Stimulated activated CD8-positive, alpha-beta memory T cell treated with anti-CD3 and anti-CD28 coated beads, Interleukin-7, amount 100 ng/mL, for 24 hours (primary cell): Measurements from ENCODE around the gene LAMA1.

Experiments used
- DNase-seq: peaks from one replicate; pipeline ENCODE4 v3.0.0-alpha.2; 2020; ENCODE audit warnings: low read depth

LAMA1 gene

DNA sequence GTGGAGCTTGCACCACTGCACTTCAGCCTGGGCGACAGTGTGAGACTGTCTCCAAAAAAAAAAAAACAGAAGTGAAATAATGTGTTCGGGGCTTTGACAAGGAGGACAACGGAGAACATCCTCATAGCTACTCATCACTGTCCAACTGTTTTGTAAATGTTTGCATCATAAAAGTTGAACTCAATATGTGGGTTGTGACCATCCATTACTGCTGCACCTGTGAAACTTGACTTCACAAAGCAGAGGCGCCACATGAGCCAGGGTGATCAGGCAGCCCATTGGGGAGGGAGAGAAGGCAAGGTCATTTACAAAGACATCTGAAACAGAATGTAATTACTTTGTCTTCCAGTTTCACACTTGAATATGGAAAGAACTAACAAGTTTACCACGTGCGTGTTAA, 61.6 kb downstream of the LAMA1 start:
- no peak for DNase-seq

DNA sequence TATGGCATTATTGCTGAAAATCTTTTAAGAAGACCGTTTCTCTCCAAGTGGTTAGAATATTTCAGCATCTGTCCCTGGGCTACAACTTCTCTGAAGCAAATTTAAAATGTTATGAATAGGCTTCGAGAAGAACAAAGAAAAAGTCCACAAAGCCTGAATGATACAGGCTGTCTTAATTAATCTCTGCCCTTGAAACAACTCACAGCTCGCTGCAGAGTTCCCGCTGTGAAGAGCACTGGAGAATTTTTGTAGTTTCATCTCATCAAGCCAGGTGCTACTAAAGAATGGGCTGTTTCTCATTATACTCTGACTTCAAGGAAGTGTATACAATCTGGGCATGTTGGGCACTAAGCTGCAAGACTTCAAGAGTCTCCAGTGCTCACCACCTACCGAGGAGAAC, 67.6 kb downstream of the LAMA1 start:
- DNase-seq = no peak

DNA sequence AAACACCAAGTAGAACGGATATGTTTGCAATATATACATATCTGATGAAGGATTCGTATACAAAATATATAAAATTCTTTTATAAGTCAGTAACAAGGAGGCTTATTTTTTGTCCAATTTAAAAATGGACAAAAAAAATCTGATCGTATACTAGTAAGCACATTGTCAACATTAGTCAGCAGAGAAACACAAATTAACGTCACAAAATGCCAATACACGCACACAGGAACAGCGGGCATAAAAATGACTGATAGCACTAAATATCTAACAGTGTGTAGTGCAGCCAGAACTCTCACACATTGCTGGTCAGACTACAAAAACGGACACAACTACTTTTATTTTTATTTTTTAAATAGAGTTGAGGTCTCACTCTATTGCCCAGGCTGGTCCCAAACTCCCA, 69.5 kb downstream of the LAMA1 start:
- DNase-seq = no peak

DNA sequence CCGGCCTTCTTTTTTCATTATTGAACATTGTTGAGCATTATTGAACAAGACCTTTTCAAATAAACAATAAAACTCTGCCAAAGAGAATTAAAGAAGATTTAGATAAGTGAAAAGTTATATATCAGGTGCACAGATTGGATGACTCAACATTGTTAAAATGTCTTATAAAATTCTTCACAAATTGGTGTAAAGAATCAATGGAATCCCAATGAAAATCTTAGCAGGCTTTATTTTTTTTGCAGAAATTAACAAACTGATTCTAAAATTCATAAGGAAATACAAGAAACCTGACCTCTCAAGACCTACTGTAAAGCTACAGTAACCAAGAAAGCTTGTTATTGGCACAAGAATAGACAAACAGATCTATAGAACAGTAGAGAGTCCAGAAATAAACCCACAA, 70.3 kb downstream of the LAMA1 start:
- no peak for DNase-seq

DNA sequence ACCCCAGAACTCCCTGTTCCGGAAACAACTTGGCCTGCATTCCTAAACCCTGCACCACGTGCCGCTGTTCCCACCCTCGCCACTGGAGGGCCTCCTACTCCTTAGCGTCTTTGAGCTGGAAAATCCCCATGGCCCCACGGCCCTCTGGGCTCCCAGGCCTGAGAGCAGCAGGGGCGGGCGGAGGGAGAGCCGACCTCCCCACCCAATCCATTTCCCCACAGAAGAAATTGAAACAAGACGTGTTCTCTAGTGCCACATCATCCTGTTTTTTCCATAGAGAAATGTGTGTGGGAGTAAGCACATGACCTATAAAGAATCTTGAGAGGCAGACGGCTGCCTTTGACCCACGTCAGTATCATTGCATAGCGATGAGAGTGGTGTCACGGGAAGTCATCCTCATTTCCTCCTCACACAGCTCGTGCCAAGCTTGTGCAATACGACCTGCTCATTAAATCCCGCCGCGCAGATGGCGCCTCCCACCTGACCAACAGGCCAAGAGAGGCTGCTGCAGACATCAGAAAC, 79.2 kb downstream of the LAMA1 start:
- DNase-seq = no peak

DNA sequence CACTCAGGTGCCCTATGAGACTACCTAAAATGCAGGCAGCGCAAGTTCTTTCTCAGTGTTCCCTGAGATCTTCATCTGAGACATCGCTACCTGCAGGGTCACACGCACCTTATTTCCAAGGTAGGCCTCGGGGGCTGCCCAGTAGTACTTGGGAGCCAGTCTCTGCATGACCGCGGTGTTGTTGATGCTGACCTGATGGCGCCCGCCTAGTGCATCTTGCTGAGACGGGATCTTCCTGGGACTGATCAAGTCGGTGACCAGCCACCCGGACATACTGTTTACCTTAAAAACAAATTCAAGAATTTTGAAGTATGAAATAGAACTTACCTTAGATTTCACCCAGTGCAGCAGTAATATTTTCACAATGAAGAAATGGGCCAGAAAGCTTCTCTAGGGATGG, 80.1 kb downstream of the LAMA1 start:
- no peak for DNase-seq

DNA sequence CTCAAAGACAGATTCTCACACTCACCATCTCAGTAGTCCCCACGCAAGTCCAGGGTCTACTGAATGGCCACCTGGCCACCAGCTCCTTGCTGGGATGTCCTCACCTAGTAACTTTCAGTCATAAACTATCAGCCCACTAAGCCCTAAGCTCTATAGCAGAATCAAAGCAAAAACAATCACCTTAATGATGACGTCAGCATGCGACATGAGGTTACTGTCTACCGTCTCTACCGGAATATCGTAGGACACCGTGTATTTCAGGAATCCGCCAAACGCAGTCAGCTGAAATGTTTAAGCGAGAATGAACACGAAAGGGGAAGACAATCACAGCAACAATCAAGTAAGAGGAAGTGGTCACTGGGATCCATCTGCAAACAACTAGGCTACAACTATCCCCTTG, 81.8 kb downstream of the LAMA1 start:
- DNase-seq = no peak

DNA sequence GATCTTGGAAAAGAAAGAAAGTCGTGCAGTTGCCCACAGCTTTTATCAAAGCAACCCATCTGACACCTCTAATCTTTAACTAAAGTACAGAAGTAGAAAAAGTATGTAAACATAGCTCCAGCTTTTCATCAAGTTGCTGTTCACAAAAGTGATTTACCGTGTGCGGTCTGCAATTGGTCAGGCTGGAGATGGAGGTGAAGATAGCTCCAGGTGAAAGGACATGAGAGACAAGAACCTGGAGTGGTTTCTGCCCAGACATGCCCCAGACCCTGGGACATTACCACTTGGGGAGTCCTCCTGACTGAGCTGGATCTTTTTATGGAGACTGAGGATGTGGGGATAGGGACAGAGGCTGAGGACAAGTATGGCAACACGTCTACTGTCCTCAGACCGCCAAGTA, 82.7 kb downstream of the LAMA1 start:
- DNase-seq = no peak

DNA sequence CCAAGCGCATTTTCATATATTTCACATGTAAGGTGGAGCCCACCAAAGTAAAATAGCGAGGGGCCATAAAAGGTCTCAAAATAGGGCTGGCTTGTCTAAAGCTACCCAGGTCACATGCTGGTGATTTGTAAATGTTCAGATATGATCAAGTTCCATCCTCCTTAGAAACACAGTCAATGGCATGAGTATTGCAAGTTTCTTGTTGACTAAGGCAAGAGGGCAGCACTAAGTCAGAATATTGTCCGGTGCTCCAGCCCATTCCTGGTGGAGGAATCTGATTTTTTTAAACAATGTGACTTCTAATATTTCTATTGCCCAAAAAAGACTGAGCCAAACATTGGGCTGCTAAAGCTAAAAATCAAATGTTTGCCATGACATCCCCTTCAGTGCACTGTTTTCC, 85.1 kb downstream of the LAMA1 start:
- no peak for DNase-seq

DNA sequence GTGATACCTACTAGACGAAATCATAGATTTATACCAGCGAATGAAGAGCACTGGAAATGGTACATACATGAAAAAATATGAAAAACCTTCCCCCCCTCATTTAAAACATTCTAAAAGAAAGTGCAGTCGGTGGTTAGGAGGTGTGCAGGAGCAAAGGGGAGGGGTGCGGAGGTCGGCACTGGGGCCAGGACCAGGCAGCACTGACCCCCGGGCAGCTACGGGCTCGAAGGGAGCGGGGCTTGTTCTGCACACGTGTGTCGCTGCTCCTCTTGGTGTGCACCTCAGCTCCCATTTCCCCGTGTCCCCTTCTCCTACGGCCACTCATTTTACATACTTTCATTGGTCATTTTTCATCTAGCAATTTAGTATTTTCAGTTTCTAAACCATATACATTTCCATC, 89.0 kb downstream of the LAMA1 start:
- DNase-seq = no peak

DNA sequence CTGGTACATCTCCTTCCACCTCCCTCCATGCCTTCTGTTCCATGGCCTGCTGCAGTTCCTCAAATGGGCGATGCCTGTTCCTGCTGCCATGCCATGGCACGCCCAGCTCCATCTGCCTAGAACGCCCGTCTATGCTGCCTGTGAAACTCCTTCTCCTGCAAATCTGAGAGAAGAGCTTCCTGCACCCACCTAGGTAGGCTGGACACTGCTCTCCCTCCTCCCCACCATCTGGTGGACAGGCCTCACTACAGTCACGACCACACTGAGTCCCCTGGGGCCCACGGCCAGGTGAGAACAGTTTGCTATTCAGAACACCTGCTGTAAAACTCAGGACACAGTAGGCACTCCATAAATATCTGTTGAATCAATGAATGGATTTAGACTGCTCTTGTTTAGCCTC, 92.4 kb downstream of the LAMA1 start:
- no peak for DNase-seq

DNA sequence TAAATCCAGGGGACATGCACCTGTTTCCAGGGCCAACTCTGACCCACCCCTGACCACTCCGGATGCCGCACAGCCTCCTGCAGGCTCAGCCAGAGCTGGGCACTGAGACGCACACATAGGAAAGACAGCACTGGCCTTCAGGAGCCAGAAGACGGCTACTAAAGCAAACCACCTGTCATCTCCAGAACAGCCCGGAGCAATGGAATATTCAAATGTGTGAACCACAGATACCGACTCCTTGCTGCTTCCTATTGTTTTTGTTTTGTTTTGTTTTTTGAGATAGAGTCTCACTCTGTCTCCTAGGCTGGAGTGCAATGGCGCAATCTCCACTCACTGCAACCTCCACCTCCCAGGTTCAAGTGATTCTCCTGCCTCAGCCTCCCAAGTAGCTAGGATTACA, 94.0 kb downstream of the LAMA1 start:
- no peak for DNase-seq

DNA sequence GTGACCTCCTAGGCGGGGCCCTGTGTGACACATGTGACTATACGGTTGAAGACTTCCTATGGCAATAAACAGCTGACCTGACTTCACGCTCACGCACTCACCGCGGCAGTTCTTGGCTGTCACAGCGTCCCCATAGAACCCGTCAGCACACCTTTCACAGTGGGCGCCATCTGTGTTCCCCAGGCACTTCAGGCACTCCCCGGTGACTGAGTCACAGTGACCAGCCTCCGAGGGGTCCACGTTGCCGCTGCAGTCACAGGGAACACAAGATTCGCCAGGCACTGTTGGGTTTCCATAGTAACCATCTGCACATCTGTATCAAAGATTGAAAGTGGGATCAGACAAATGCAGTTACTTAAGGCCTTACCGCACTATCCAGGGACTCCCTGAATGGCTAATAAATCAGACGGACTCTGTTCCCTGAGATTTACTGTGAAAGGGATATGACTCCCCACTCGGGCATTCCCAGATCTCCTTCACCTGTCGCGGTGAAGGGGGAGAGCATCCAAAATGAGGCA, 94.5 kb downstream of the LAMA1 start:
- DNase-seq = no peak

DNA sequence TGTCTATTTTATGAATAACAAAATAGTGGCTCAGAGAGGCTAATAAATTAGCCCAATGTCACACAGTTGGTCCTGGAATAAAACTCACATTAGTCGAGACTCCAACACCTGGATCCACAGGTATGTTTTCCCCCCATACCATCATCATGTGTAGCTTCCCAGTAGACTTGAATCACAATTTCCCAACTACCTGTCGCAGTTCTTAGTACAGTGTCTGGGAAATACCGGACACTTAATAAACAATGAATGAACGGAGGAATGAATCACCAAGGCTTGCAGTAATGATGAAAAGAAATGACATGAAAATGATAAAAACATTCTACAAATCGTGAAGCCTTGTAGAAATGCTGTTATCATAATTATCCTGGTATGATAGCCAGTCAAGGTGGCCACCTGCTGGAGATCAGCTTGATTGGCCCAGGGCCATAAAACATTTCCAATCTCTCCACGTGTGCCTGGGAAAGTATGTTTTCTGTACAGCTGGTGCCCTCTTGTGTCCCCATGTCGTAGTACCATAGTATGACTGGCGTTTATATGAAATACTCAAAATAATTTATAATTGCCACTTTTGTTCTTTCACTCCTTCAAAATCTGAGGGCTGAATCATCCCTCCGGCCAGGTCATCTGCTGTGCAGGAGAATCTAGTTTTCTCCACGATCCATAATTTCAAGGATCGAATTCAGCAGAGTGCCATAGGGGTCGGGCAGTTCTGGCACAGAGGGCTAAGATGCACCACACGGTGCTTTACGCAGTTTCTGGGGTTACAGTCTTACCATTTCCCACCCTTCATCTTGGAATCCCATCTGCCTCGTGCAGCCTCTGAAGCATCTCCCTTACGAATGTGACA, 95.4 kb downstream of the LAMA1 start:
- DNase-seq = no peak

DNA sequence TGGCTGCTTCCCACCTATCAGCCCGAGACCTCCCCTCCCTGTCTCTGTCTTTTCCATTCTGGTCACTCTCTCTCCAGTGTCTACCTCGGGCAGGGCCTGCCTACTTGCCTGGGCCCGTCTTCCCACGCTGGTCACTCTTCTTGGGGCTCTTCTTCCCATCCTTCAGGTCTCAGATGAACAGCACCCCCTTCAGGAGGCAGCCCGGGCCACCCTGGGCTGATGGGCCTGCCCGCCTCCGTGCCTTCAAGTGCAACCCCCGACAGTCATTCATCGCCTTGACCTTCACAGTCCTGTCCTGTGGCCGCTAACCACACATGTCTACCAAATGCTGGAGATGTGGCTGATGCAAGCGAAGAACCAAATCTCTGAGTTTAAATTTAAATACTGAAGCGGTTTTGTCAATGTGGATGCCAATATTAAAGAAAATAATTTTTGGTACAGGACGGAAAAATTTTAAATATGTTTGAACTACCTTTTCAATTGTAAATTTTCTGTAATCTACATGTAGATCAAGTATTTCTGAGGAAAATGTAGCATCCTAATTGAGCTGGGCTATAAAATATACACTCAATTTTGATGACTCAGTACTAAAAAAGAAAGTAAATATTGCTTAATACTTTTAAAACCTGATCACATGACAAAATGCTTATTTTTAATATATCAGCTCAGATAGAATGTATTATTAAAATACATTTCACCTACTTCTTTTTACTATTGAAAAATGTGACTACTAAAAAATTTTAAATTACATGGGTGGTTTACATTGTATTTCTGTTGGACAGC, 96.4 kb downstream of the LAMA1 start:
- DNase-seq = no peak

DNA sequence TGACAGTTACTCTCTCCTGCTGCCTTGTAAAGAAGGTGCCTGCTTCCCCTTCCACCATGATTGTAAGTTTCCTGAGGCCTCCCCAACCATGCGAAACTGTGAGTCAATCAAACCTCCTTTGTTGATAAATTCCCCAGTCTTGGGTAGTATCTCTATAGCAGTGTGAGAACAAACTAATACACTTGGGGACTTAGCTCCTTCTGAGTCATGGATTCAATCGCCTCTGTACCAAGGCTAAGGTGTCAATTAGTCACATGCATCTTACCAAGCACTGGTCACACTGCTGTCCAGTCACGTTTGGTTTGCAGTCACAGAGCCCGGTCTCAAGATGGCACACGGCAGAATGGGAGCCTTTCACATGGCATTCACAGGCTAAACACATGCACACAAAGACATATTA, 100.6 kb downstream of the LAMA1 start:
- no peak for DNase-seq

DNA sequence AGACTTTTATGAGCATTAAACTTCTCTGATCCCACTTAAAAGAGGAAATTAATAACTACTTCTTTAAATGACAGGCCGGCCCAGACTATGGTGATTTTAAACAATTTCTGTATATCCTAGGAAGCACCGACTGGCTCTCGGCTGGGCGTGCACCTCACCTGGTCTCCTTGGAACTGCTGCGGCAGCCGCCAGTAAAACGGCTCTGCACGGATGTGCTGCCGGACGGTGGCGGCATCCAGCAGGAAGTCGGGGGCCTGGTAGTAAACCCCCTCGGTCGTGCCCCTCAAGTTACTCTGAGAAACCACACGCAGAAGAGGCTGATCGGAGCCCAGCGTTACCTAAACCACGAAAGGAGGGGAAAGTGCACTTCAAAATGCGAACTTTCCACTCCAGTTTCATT, 106.5 kb downstream of the LAMA1 start:
- no peak for DNase-seq

DNA sequence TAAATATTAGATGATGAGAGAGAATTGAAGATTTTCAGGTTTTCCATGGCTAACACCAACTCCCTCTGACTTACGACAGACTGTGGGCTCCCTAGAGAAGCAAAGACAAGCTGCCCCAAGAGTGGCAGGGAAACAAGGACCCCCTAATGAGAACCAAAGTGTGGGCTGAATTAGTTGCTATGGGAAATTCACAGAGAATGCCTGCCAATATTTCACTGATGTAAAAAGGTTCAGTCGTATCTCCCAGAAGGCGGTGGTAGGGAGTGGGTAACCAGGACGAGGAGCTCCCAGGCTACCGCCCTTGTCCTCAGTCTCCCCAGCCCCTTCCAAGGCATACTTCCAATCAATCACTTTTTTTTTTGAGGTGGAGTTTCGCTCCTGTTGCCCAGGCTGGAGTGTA, 113.6 kb downstream of the LAMA1 start:
- no peak for DNase-seq

DNA sequence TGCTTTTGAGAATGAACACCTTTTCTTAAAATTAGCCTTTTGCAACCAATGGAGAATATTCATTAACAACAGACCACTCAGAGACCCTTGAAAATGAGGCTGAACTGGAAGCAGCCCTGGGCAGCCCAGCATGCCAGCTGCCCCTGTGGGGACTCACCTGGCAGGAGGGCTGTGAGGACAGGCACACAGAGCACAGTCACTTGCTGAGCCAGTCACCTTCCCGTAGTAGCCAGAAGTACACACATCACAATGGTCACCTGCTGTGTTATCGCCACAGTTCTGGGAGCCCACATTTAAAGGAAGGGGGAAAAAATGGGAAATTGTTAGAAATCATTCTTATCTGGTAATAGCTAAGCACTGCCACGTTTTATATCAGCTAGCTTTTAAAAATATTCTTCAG, 115.5 kb downstream of the LAMA1 start:
- DNase-seq = no peak

DNA sequence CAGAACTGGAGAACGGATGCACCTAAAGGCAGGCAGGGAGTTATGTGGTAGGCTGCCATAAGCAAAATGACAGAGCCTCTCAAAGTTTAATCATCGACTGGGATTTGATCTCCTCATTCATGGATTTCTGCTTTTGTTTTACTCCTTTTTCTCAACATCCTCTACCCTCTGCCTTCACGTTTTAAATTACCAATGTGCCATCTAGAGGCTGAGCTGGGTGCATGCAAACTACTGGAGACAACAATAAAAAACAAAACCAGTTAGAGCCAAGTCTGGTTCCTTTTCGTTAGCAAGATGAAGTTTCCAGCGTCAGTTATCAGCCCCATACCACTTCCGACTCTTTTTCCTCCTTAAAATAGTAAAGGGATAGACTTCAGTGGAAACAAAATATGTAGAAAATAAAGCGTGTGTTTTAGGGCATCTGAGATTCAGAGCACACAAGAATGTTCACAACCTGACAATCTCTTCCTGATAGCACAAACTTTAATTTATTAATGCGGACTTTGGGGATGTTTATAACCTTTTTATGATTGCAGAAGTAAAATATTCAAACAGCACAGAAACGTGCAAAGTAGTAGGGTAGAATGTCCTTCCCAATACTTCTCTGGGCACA, 117.0 kb downstream of the LAMA1 start:
- DNase-seq = no peak

DNA sequence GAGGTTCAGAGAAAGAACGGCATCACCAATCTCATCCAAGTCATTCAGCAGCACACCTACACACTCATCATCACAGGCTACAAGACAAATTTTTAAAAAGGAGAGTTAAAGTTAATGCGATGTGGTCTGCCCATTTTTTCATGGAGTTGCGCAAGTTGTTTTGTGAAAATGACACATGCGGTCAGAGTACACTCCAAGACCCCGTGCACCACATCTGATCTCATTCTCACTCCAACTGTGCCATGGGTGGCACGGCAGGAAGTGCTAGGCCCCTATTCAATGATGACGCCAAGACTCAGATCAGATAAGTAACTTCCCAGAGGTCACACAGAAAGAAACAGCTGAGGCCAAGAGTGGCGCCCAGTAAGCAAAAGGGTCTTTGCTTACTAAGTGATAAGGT, 119.8 kb downstream of the LAMA1 start:
- no peak for DNase-seq

DNA sequence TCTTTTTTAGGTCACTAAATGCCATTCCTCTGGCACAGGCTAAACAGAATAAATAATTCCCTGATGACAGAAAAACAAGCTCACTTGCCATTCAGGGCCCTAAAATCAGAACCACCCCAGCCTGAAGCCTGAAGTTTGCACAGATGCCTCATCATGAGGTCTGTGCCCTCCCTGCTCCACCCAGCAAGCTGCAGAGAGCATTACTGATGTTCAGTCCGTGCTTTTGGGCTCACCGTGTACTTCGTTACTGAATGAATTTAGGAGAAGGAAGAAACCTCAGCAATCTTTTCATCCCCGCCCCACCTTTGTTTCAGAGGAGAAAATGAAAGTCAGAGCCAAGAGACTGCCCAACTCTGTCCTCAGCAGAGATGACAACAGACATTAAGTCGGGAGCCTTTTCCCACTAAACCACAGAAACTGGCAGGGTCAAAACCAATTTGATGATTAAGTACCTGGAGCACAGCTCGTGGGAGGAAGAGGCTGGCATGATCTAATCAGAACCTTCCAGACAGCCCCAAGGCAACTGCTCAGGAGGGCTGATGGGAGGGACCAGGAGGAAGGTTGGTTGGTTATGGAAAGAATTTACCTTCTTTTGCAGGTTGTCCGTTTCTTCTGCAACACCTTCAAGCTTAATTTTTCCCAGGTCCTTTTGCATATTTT, 122.7 kb downstream of the LAMA1 start:
- DNase-seq = no peak
